Measurements from ENCODE around the gene NR6A1.

DNA sequence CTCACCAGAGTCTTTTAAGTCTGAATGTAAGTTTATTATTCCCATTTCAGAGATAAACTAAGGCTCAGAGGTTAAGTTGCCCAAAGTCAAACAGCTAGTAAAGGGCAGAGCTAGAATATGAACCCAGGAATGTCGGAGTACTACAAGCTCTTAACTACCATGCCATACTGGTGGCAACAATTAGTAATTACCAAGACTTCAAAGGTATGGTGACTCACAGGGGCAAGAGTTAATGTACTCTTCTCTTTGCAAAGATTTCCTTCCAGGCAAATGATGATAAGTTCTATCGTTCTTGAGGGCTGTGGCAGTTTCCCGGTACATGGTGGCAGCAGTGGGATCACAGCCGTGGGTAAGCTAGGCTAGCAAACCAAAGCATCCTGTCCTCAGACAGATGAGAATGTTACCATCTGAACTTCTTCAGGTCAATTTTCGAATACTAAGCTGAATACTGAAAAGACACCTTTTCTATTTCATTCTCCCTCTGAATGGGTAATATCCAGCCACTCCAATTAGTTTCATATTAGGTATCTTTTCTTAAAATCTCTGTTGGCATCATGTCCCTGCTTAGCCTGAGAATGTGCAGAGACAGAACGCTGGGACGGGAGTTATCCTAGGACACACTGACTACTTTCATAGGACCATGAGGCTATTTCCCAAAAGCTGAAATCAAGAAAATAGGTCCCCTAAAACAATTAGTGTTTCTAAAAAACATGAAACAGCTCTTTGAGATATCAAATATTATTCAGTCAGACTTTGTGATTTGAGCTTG, 147.0 kb downstream of the NR6A1 start:
- TF ChIP-seq CTCF (IDR thresholded peaks at IDR 0.05; ENCODE audit: low read depth, low read length, poor library complexity, severe bottlenecking) (no peak), EZH2phosphoT487 (IDR thresholded peaks at IDR 0.05; ENCODE audit: borderline replicate concordance, low read length) (no peak)
